HG03039 (cell line): Measurements from ENCODE around the gene LTBP1.

Experiments
- ATAC-seq: cut with Tn5 transposase; IDR thresholded peaks from one replicate; pipeline ENCODE4 v1.9.1; 2021; ENCODE audit warnings: mild to moderate bottlenecking, moderate library complexity; ENCODE audit not compliant: unreplicated experiment

Gene LTBP1

GRCh38 chr2:33108483-33109443 lies 162.0 kb downstream of the LTBP1 start:
- ATAC-seq = no peak

- ATAC-seq = no peak
Measured at GRCh38 chr2:33110461-33110860, 163.7 kb downstream of the LTBP1 start.

- ATAC-seq = no peak
Measured at GRCh38 chr2:33111002-33111446, 164.3 kb downstream of the LTBP1 start.

GRCh38 chr2:33115196-33115595 lies 168.4 kb downstream of the LTBP1 start:
- ATAC-seq = no peak

- ATAC-seq = no peak
Measured at GRCh38 chr2:33115728-33116127, 169.0 kb downstream of the LTBP1 start.

GRCh38 chr2:33116799-33117198 lies 170.0 kb downstream of the LTBP1 start:
- no peak for ATAC-seq

- no peak for ATAC-seq
Measured at GRCh38 chr2:33118651-33119050, 171.9 kb downstream of the LTBP1 start.

GRCh38 chr2:33121416-33121815 lies 174.7 kb downstream of the LTBP1 start:
- no peak for ATAC-seq

- ATAC-seq = no peak
Measured at GRCh38 chr2:33121925-33122324, 175.2 kb downstream of the LTBP1 start.

GRCh38 chr2:33122726-33123125 lies 176.0 kb downstream of the LTBP1 start:
- no peak for ATAC-seq

- no peak for ATAC-seq
Measured at GRCh38 chr2:33123216-33123615, 176.5 kb downstream of the LTBP1 start.

- ATAC-seq = no peak
Measured at GRCh38 chr2:33126552-33126951, 179.8 kb downstream of the LTBP1 start.

GRCh38 chr2:33126958-33127357 lies 180.2 kb downstream of the LTBP1 start:
- ATAC-seq = no peak

GRCh38 chr2:33129263-33130053 lies 182.7 kb downstream of the LTBP1 start:
- ATAC-seq = no peak

GRCh38 chr2:33130054-33130447 lies 183.3 kb downstream of the LTBP1 start:
- ATAC-seq = no peak

GRCh38 chr2:33130544-33130943 lies 183.8 kb downstream of the LTBP1 start:
- no peak for ATAC-seq

GRCh38 chr2:33131111-33131510 lies 184.4 kb downstream of the LTBP1 start:
- ATAC-seq = no peak

GRCh38 chr2:33131749-33132148 lies 185.0 kb downstream of the LTBP1 start:
- ATAC-seq = no peak

- ATAC-seq = no peak
Measured at GRCh38 chr2:33133454-33133952, 186.8 kb downstream of the LTBP1 start.

- no peak for ATAC-seq
Measured at GRCh38 chr2:33134086-33134771, 187.5 kb downstream of the LTBP1 start.
